H9 (cell line): ENCODE results near the gene PHLPP2. TPM values are rescaled to one million over a fixed set of nuclear protein-coding genes. Genes with fewer than 3 reads are reported as not detected.

ENCODE experiments used
- DNase-seq: peaks from one replicate; pipeline ENCODE4 v3.0.0-alpha.2; 2017
- H2AFZ ChIP-seq: one replicate; pipeline ENCODE4 v1.6.1; 2013; ENCODE audit warnings: mild to moderate bottlenecking, low read length, control low read depth, moderate library complexity
- H2AK5ac ChIP-seq: 2 replicates; pipeline ENCODE4 v1.6.1; 2013; ENCODE audit warnings: low read length, control low read depth, mixed read lengths; ENCODE audit not compliant: insufficient read length
- H2BK120ac ChIP-seq: one replicate; pipeline ENCODE4 v1.6.1; 2013; ENCODE audit warnings: low read depth, mild to moderate bottlenecking, low read length, control low read depth, inconsistent platforms; ENCODE audit not compliant: poor library complexity, severe bottlenecking
- H2BK12ac ChIP-seq: 2 replicates; pipeline ENCODE4 v1.6.1; 2013; ENCODE audit warnings: low read length, control low read depth, mixed read lengths, low read depth; ENCODE audit not compliant: insufficient read length
- H2BK15ac ChIP-seq: 2 replicates; pipeline ENCODE4 v1.6.1; 2013; ENCODE audit warnings: low read depth, low read length, control low read depth
- H2BK20ac ChIP-seq: one replicate; pipeline ENCODE4 v1.6.1; 2013; ENCODE audit warnings: low read depth, mild to moderate bottlenecking, low read length, control low read depth, inconsistent platforms; ENCODE audit not compliant: poor library complexity, severe bottlenecking
- H2BK5ac ChIP-seq: 2 replicates; pipeline ENCODE4 v1.6.1; 2013; ENCODE audit warnings: low read length, control low read depth, mixed read lengths; ENCODE audit not compliant: insufficient read length
- H3K14ac ChIP-seq: 2 replicates; pipeline ENCODE4 v1.6.1; 2013; ENCODE audit warnings: low read length, control low read depth; ENCODE audit not compliant: insufficient read depth
- H3K18ac ChIP-seq: 2 replicates; pipeline ENCODE4 v1.6.1; 2013; ENCODE audit warnings: low read depth, mild to moderate bottlenecking, mixed read lengths, low read length, control low read depth; ENCODE audit not compliant: insufficient read length
- H3K23ac ChIP-seq: 2 replicates; pipeline ENCODE4 v1.6.1; 2013; ENCODE audit warnings: low read length, control low read depth, mixed read lengths, low read depth; ENCODE audit not compliant: insufficient read length
- H3K23me2 ChIP-seq: 2 replicates; pipeline ENCODE4 v1.6.1; 2013; ENCODE audit warnings: low read depth, mild to moderate bottlenecking, mixed read lengths, low read length, control low read depth; ENCODE audit not compliant: insufficient read length, poor library complexity, severe bottlenecking
- H3K27ac ChIP-seq: 2 replicates; pipeline ENCODE4 v1.5.1; 2013; ENCODE audit warnings: low read length, control low read depth, mixed read lengths, low read depth; ENCODE audit not compliant: insufficient read length
- H3K27me3 ChIP-seq: 2 replicates; pipeline ENCODE4 v1.6.1; 2013; ENCODE audit warnings: low read length, control low read depth, inconsistent platforms; ENCODE audit not compliant: insufficient read depth
- H3K4ac ChIP-seq: 2 replicates; pipeline ENCODE4 v1.6.1; 2013; ENCODE audit warnings: low read depth, mild to moderate bottlenecking, control low read depth, inconsistent platforms, low read length, moderate library complexity
- H3K4me1 ChIP-seq: 2 replicates; pipeline ENCODE4 v1.6.1; 2013; ENCODE audit warnings: low read length, control low read depth, inconsistent platforms; ENCODE audit not compliant: insufficient read depth
- H3K4me2 ChIP-seq: 2 replicates; pipeline ENCODE4 v1.6.1; 2013; ENCODE audit warnings: low read length, control low read depth, mixed read lengths; ENCODE audit not compliant: insufficient read length, insufficient read depth
- H3K56ac ChIP-seq: 2 replicates; pipeline ENCODE4 v1.6.1; 2013; ENCODE audit warnings: low read depth, mild to moderate bottlenecking, mixed read lengths, low read length, control low read depth; ENCODE audit not compliant: insufficient read length
- H3K79me1 ChIP-seq: 2 replicates; pipeline ENCODE4 v1.6.1; 2013; ENCODE audit warnings: low read depth, mild to moderate bottlenecking, moderate library complexity, low read length, control low read depth, inconsistent platforms; ENCODE audit not compliant: insufficient read depth, poor library complexity, severe bottlenecking
- H3K79me2 ChIP-seq: 2 replicates; pipeline ENCODE4 v1.6.1; 2013; ENCODE audit warnings: low read length, control low read depth, inconsistent platforms; ENCODE audit not compliant: insufficient read depth
- H3K9ac ChIP-seq: 2 replicates; pipeline ENCODE4 v1.6.1; 2013; ENCODE audit warnings: low read length, control low read depth, mixed read lengths; ENCODE audit not compliant: insufficient read length; ENCODE audit errors: extremely low read depth
- H3K9me3 ChIP-seq: one replicate; pipeline ENCODE4 v1.6.1; 2013; ENCODE audit warnings: low read depth, low read length, inconsistent platforms; ENCODE audit not compliant: control insufficient read depth
- H3T11ph ChIP-seq: one replicate; pipeline ENCODE4 v1.6.1; 2013; ENCODE audit warnings: mild to moderate bottlenecking, low read length, control low read depth, inconsistent platforms
- H4K20me1 ChIP-seq: one replicate; pipeline ENCODE4 v1.6.1; 2013; ENCODE audit not compliant: control insufficient read depth, insufficient read length, insufficient read depth
- H4K5ac ChIP-seq: 2 replicates; pipeline ENCODE4 v1.6.1; 2013; ENCODE audit warnings: low read depth, mild to moderate bottlenecking, mixed read lengths, low read length, control low read depth; ENCODE audit not compliant: insufficient read length
- H4K8ac ChIP-seq: replicated peaks from 2 replicates; pipeline ENCODE4 v1.6.1; 2013; ENCODE audit warnings: low read length, control low read depth, mixed read lengths, low read depth; ENCODE audit not compliant: insufficient read length
- H4K91ac ChIP-seq: 2 replicates; pipeline ENCODE4 v1.6.1; 2013; ENCODE audit warnings: low read depth, mild to moderate bottlenecking, moderate library complexity, mixed read lengths, low read length, control low read depth; ENCODE audit not compliant: insufficient read length
- H3K27ac Mint-ChIP-seq, 3 experiments: 2 replicates in 2 of 3; 3 replicates in 1 of 3; pipeline ENCODE4 v1.8.0; 2020 to 2021; ENCODE audit warnings: mixed read lengths in 3 of 3, mild to moderate bottlenecking in 1 of 3, moderate library complexity in 1 of 3
- H3K27me3 Mint-ChIP-seq: 2 replicates; pipeline ENCODE4 v1.8.0; 2021; ENCODE audit warnings: low read depth, mild to moderate bottlenecking, moderate library complexity, mixed read lengths
- H3K36me3 Mint-ChIP-seq, 3 experiments: 2 replicates in 2 of 3; 3 replicates in 1 of 3; pipeline ENCODE4 v1.8.0; 2020 to 2021; ENCODE audit warnings: low read depth in 3 of 3, mixed read lengths in 3 of 3; ENCODE audit not compliant: insufficient read depth in 1 of 3
- H3K4me1 Mint-ChIP-seq, 2 experiments: 2 replicates each; pipeline ENCODE4 v1.8.0; 2020; ENCODE audit warnings: mixed read lengths in 2 of 2
- H3K4me3 Mint-ChIP-seq, 2 experiments: 2 replicates in 1 of 2; 3 replicates in 1 of 2; pipeline ENCODE4 v1.8.0; 2020 to 2021; ENCODE audit warnings: mild to moderate bottlenecking in 2 of 2, mixed read lengths in 2 of 2, moderate library complexity in 1 of 2
- H3K9me3 Mint-ChIP-seq, 2 experiments: 2 replicates in 1 of 2; 3 replicates in 1 of 2; pipeline ENCODE4 v1.8.0; 2020; ENCODE audit warnings: mild to moderate bottlenecking in 2 of 2, mixed read lengths in 2 of 2, moderate library complexity in 1 of 2
- WGBS: extraction: QIAGEN DNeasy Blood & Tissue Kit; methylation state at CpG from one replicate; pipeline ENCODE4 v1.1.7; 2013; ENCODE audit warnings: missing lambda C conversion rate, low lambda C conversion rate, mixed read lengths; ENCODE audit not compliant: insufficient read length; ENCODE audit errors: extremely low coverage; 5-methylcytosine and 5-hydroxymethylcytosine counted together
- total RNA-seq: library from RNA; stranded (reverse); gene quantifications from 2 replicates; pipeline ENCODE4 v1.2.1, GENCODE V29; 2021
- TF ChIP-seq, protein P1 (sequence below): fragments of 200-600 bp; sonication (generic); conservative IDR thresholded peaks from 3 replicates; pipeline ENCODE4 v1.8.0; 2021; ENCODE audit warnings: antibody characterized with exemption, mild to moderate bottlenecking

The PHLPP2 gene
- total RNA-seq, 1 experiment from 2014 or later = 23.2 TPM

- H3K4me3 Mint-ChIP-seq = no peak overlapping the region
- no peak overlapping the region for H2AFZ ChIP-seq
- H3K4me2 ChIP-seq = no peak overlapping the region
- no peak overlapping the region for H4K5ac ChIP-seq
- H3K27ac Mint-ChIP-seq = no peak overlapping the region
- no peak for DNase-seq
- no peak overlapping the region for H2BK15ac ChIP-seq
- no peaks in the 10 kb centered on the region for H3K4me1 ChIP-seq
- no peaks in the 10 kb centered on the region for H3K79me2 ChIP-seq
- no peak overlapping the region for H3K56ac ChIP-seq
- H2AK5ac ChIP-seq = no peak overlapping the region
- no peaks in the 10 kb centered on the region for H3K9me3 Mint-ChIP-seq
- H2BK120ac ChIP-seq = no peak overlapping the region
- TF ChIP-seq, protein P1, sequence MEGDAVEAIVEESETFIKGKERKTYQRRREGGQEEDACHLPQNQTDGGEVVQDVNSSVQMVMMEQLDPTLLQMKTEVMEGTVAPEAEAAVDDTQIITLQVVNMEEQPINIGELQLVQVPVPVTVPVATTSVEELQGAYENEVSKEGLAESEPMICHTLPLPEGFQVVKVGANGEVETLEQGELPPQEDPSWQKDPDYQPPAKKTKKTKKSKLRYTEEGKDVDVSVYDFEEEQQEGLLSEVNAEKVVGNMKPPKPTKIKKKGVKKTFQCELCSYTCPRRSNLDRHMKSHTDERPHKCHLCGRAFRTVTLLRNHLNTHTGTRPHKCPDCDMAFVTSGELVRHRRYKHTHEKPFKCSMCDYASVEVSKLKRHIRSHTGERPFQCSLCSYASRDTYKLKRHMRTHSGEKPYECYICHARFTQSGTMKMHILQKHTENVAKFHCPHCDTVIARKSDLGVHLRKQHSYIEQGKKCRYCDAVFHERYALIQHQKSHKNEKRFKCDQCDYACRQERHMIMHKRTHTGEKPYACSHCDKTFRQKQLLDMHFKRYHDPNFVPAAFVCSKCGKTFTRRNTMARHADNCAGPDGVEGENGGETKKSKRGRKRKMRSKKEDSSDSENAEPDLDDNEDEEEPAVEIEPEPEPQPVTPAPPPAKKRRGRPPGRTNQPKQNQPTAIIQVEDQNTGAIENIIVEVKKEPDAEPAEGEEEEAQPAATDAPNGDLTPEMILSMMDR = no peak
- H3K4me1 Mint-ChIP-seq = peaks cover 3 to 4% of the 10 kb centered on the region in 2 experiments; a peak in 3 of 4 replicates
- H3K36me3 Mint-ChIP-seq = peaks cover 10 to 55% (median 29%) of the 10 kb centered on the region in 3 experiments; a peak in 6 of 7 replicates
- H3T11ph ChIP-seq = no peak overlapping the region
- no peaks in the 10 kb centered on the region for H4K20me1 ChIP-seq
- H3K27ac ChIP-seq = no peak overlapping the region
- no peak overlapping the region for H4K91ac ChIP-seq
- no peak overlapping the region for H3K23ac ChIP-seq
- no peak overlapping the region for H3K18ac ChIP-seq
- no peaks in the 10 kb centered on the region for H3K79me1 ChIP-seq
- no peak overlapping the region for H2BK5ac ChIP-seq
- H3K27me3 ChIP-seq = no peaks in the 10 kb centered on the region
- no CpG with 5 or more reads among the region's 7 CpGs for WGBS
- no peaks in the 10 kb centered on the region for H3K27me3 Mint-ChIP-seq
- no peak overlapping the region for H2BK12ac ChIP-seq
- no peak overlapping the region for H4K8ac ChIP-seq
- no peak overlapping the region for H2BK20ac ChIP-seq
- no peak overlapping the region for H3K14ac ChIP-seq
- no peak overlapping the region for H3K4ac ChIP-seq
- no peaks in the 10 kb centered on the region for H3K23me2 ChIP-seq
- no peak overlapping the region for H3K9ac ChIP-seq
- no peaks in the 10 kb centered on the region for H3K9me3 ChIP-seq
Measured at GRCh38 chr16:71647391-71647790, 77.1 kb downstream of the PHLPP2 start.
